ENCODE data around the gene RNF112.
"Not testable (repeated sequence)": the region's sequence is repeated elsewhere in the genome, so short reads cannot be mapped to it uniquely, and the experiment has no call there.

RNF112 gene

DNA sequence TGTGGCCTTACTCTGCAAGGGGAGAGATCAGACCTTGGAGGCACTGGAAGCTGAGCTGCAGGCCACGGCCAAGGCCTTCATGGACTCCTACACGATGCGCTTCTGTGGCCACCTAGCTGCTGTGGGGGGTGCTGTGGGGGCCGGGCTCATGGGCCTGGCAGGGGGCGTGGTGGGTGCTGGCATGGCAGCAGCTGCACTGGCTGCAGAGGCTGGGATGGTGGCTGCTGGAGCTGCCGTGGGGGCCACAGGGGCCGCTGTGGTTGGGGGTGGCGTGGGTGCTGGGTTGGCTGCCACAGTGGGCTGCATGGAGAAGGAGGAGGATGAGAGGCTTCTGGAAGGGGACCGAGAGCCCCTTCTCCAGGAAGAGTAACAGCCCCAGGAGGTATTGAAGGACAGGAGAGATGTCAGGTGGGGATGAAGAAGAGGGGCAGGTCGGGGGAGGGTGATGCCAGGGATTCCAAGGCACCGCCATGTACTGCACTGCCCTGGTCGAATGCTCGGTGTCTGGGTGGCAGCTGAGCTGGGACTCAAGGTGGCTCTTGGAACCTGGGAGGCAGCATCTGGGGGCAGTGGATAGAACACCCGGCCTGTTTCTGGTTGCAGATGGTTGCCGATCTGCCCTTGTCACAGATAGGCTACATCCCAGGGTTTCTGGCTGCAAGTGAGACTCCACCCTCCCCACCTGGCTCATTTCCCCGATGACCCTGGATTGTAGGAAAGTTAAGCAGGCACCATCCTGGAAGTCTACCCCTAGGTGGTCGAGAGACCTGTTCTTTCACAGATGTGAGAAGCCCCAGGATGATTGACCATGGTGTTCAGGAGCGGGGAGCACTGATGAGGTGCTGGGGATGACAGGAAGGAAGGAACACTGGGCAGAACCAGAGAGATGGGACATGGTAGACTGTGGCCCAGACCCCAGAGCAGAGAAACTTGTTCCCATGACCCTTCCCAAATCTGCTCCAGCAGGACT, 5.1 kb downstream of the RNF112 start:
- DNase-seq, result no peak

DNA sequence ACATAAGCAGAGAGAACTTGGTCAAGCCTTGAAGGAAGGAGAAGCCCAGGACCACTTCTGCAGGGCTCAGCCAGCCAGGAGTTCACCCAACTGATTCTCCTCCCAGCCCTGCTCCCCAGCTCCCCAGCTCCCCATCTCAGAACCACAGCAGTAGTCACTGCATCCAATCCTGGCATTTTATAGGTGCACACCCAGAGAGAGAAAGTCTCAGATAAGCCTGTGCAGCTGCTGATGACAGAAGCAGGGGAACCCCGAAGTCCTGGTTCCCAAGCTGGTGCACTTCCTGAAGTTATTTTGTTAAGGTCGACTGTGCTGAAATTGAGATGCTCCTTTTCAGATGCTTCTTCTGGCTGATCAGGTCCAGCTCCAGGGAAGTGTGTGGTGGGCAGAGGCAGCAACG, 6.6 kb downstream of the RNF112 start:
- DNase-seq, result no peak

DNA sequence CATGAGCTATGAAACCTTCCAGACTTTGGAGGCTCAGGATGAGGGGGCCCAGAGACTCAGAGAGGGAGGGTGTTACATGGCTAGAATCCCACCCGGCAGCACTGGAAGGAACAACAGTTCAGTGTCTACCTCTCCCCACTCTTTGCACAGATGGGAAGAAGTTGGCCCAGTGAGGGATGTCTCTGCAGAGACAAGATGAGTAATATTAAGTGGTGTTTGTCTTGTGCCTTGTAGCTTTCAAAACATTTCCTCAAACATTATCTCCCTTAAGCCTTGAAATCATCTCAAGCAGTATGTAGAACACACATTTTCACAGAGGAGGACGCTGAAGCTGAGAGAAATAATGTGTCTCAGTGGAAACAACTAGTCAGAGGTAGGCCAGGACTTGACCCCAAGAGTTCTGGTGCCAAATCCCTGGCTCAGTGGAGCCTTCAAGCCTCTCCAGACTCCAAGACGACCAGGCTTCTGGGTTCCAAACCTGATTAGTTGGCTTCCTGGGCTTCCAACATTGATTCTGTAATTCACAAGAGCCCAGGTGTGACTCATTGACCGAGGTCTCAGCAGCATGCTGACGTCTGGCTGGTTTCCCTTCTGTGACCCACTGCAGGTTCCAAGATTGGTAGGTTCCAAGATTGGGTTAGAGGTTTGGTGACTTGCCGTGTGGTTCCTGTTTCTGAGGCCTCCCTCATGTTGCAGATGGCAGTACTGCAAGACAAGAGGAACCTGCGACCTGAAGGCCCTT, 7.4 kb downstream of the RNF112 start:
- DNase-seq, result peak; percentile 6

DNA sequence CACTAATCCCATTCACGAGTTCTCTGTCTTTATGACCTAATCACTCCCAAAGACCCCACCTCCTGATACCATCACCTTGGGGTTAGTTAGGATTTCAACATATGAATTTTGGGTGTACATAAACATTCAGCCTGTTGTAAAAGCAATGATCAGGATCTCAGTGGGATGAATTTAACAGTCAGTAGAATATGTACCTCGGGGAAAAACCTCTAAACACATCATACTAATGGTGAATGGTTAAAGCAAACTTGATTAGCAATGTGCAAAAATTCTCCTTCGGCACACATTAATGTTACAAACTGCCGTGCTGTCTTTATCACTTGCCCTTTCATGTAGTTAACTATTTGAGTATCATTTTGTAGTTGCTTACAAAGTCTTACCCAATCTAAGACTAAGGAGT, 10.2 kb downstream of the RNF112 start:
- no peak for DNase-seq

DNA sequence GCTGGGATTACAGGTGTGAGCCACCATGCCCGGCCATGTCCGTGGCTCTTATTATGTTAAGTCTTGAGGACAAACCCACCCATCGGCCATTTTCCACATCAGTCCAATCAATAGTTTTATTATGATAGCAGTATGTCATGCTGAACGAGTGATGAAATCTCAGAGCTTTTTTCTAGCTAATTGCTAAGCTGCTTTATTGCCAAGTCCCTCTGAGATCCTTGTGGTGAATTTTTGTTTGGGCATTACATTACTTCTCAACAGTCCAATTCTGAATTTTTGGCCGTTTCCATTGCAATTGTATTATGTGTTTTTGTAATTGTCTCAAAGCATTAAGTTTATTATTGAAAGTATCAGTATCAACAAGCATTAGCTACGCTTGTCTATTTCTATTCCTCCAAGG, 10.9 kb downstream of the RNF112 start:
- no peak for DNase-seq

DNA sequence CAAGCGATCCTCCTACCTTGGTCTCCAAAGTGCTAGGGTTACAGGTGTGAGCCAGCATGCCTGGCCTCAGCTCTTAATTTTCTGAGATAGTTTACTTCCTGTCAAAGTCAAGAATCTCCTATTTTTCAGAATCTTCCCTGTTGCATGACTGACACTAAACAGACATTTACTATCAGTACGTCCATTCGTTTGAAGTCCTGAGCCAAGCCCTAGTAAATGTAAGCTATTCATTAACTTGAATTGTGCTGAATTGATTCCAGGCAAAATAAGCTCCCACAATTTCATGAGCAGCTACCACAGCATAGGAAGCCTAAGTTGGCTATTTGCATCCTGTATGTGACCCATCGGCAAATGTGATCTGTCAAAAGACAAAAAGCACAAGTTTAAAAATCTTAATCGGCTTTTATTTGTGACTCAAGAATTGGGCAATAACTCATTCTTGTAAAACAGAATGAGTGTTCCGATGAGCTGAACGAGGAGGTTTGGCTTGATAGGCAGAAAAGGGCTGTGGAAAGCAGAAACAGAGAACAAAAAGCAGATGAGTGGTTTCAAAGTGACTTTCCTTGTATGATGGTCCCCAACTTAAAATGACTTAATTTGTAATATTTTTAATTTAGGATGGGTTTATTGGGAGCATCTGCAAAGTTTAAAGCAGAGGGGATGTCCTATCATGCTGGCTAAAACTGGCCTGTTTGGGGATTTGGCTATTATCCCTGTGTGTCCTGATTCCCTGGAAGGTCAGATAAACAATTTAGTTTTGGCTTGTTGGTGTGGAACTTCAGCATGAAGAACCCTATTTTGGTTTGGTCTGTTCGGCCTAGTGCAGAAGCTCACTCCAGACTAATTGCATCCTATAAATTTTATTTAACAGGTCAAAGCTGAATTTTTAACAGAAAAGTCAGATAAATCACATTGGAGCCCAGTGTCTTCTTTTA, 14.2 kb downstream of the RNF112 start:
- DNase-seq, result no peak

DNA sequence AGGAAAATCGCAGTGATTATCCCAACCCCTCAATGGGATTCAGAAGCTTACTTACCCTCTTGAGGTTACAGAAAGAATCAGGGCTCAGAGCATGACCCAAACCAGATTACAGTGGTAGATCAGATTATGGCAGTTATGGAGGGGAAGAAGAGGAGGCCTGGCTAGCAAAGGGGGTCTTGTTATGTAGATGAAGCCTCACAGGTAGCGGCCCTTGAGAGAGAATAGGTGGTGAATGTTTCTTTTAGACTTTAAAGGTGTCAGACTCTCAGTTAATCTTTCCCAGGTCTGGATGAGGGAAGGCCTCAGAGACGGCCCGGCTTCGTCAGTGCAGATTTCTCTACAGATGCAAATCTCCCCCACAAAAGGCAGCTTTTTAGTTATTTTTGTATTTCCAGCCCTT, 15.6 kb downstream of the RNF112 start:
- no peak for DNase-seq

DNA sequence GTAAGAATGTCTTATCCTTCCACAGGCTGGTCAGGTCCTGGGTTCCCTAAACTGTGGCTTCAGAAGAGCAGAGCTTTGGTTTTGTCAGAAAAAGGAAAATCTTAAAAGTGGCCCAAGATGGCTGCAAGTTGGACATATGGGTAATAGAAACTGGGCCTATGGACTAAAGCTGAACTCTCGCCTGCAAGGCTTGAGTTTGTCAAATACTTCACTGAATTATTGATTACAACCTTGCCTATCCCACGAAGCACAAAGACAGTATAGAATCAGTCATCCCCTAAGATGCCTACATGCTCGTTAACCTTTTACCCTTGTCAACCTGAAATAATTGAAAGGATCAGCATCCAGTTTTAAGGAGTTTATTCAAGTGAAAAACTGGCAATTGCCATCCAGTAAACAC, 20.7 kb downstream of the RNF112 start:
- no peak for DNase-seq

DNA sequence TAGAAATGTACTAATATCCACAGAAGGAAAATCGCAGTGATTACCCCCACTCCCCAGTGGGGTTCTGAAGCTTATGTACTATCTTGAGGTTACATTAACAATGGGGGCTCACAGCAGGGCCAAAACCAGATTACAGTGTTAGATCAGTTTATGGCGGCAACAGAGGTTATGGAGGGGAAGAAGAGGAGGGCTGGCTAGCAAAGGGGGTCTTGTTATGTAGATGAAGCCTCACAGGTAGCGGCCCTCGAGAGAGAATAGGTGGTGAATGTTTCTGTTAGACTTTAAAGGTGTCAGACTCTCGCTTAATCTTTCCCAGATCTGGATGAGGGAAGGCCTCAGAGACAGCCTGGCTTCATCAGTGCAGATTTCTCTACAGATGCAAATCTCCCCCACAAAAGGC, 22.2 kb downstream of the RNF112 start:
- DNase-seq, result no peak

DNA sequence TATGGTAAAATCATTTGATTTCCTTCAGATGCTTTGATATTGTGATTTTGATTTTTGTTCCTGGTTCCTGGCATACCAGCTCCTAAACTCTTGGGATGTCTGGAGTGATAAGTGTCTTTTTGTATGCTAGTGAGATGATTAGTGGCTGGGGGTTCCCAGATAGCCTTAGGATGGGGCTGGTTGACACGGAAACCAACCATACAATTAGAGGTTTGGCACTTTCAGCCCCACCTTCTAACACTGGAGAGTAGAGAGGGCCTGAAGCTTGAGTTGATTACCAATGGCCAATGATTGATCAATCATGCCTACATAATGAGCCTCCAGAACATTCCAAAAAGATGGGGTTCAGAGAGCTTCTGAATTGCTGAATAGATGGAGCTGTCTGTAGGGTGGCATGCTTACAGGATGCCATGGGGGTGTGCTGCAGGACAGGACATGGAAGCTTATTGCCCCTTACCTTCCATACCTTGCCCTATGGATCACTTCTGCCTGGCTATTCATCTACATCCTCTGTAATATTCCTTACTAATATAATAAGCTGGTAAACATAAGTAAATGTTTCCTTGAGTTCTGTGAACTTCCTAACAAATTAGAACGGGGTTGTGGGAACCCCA, 22.8 kb downstream of the RNF112 start:
- no peak for DNase-seq

DNA sequence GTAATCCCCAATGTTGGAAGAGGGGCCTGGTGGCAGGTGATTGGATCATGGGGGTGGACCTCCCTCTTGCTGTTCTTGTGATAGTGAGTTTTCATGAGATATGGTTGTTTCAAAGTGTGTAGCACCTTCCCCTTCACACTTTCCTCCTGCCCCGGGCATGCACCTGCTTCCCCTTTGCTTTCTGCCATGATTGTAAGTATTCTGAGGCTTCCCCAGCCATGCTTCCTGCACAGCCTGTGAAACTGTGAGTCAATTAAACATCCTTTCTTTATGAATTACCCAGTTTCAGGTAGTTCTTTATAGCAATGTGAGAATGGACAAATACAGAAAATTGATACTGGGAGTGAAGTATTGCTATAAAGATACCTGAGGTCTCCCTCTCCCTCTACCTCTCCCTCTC, 29.4 kb downstream of the RNF112 start:
- DNase-seq, result no peak

DNA sequence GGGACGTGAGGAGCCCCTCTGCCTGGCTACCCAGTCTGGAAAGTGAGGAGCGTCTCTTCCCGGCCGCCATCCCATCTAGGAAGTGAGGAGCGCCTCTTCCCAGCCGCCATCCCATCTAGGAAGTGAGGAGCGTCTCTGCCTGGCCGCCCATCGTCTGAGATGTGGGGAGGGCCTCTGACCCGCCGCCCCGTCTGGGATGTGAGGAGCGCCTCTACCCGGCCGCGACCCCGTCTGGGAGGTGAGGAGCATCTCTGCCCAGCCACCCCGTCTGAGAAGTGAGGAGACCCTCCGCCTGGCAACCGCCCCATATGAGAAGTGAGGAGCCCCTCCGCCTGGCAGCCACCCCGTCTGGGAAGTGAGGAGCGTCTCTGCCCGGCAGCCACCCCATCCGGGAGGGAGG, 30.3 kb downstream of the RNF112 start:
- DNase-seq, result not testable (repeated sequence)

DNA sequence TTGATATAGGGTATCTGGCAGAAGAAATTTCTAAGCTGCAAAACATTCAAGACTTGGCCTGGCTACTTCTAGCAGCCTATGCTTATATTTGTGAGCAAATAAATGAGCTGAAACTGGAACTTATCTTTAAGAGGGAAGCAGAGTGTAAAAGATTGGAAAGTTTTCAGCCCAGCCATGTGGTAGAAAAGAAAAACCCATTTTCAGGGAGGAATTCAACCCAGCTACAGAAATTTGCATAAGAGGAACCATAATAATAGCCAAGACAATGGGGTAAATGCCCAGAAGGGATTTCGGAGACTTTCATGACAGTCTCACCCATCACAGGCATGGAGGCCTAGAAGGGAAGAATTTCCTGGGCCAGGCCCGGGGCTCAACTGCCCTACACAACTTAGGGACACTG, 31.7 kb downstream of the RNF112 start:
- DNase-seq, result no peak

DNA sequence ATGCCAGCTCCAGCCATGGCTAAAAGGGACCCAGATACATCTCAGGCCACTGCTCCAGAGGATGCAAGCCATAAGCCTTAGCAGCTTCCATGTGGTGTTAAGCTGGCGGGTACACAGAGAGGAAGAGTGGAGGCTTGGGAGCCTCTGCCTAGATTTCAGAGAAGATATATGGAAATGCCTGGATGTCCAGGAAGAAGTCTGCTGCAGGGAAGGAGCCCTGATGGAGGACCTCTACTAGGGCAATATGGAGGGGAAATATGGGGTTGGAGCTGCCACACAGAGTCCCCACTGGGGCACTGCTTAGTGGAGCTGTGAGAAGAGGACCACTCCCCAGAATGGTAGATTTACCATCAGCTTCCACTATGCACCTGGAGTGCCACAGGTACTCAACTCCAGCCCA, 32.1 kb downstream of the RNF112 start:
- no peak for DNase-seq

DNA sequence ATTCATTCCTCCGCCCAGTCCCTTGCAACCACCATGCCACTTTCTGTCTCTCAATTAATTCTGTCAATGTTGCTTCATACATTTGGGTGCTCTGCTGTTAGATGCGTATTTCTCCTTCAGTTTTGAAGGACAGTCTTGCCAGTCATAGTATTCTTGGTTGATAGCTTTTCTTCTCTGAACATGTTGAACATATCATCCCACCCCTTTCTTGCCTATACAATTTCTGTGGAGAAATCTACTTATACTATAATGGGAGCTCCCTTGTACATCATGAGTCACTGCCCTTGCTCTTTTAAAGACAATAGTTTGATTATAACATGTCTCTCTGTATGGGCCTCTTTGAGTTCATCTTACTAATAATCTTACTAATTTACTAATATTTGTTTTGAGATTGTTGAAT, 34.1 kb downstream of the RNF112 start:
- DNase-seq, result no peak

DNA sequence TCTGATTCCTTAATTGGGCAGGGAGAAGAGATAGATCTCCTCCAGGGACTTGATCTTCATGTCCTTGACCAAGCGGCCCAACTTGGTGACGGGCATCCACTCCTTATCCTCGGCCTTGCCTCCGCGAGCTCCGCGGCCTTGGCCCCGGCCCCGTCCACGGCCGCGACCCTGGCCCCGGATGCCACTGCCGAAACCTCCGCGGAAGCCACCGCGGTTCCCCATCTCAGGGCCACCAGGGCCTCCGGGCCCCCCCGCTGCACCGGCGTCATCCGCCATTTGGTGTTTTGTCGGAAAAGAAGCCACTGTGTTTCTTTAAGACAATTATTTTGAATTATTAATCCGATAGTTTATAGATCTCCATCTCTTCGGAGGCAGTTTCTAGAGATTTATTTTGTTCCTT, 35.5 kb downstream of the RNF112 start:
- not testable (repeated sequence) for DNase-seq

DNA sequence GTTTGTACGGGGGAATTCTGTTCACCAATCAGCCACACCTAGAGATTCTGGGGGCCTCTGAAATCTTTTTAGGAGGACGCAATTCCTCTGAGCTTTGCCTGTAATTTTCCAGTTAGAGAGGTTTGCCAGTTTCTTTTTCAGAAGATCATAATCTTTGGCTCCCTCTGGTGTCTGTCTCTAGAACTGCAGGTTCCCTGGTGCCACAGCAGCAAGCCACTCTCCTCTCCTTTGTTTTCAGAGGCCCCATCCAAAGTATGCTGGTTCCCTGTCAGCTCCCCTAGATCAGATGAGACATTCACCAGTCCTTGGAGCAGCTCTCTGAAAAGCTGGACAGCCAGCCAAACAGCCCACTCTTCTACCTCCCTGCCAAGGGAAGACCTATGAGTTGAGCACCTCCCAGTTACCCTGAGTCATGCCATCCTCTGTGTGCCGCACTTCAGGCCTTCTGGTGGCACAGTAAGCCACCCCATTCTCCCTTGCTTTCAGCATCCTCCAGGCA, 36.1 kb downstream of the RNF112 start:
- DNase-seq, result peak; percentile 45

DNA sequence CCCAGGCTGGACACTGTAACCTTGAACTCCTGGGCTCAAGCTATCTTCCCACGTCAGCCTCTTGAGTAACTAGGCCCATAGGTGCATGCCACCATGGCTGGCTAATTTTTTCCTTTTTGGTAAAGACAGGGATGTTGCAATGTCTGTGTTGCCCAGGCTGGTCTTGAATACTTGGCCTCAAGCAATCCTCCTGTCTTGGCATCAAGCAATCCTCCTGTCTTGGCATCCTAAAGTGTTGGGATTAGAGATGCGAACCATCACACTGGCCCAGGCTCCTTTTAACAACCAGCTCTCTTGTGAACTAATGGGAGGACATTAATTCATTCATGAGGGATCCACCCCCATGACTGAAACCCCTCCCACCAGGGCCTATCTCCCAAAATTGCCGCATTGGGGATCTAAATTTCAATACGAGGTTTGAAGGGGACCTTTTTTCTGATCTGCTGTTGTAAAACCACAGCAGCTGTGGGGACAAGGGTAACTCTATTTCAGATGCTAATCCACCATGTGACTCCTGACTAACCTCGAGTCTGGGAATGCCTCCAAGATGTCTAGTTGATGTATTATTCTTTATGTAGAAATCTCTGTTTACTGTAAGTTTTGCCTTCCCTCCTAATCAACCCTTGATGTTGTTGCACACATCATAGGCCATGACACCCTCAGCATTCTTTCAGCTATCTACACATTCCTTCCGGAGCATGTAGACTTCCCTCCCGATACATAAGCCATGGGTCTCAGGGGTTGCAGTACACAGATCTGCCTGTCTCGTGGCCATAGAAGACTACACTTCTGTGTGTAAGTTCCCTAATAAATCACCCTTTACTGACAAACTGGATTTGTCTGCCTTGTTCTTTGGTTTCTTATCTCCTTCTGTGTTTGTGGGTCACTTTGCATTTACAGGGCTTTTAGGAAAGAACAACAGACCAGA, 37.6 kb downstream of the RNF112 start:
- no peak for DNase-seq

DNA sequence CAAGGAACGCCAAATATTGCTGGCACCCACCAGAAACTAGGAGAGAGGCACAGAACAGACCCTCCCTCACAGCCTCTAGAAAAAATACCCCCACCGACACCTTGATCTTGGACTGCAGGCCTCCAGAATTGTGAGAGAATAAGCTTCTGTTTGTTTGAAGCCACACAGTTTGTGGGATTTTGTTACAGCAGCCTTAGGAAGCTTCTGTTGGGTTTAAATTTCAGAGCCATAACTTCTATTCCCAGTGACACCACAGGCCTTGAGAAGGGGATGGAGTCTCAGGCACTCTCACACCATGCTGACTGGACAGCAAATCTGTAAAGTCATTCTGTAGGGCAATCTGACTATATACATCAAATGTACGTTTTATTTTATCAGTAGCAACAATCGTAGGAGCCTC, 38.6 kb downstream of the RNF112 start:
- no peak for DNase-seq

DNA sequence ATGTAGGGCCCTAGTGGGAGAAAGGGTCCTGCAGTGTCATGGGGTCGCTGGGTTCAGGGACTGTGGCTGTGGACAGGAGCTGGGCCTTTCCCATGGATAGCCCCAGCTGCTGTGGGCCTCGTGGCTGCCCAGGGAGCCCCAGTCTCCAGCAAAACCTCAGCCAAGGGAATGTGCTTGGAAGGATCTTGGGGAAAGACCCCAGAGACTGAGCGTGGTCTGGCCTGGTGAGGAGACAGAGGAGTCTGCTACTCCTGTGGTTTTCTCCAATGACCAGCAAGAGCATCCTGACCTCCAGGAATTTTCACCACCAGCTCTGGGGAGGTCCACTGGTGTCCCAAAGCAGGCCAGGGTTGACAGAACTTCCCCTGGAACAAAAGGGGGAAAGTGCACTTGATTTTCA, 42.3 kb downstream of the RNF112 start:
- DNase-seq, result no peak

DNA sequence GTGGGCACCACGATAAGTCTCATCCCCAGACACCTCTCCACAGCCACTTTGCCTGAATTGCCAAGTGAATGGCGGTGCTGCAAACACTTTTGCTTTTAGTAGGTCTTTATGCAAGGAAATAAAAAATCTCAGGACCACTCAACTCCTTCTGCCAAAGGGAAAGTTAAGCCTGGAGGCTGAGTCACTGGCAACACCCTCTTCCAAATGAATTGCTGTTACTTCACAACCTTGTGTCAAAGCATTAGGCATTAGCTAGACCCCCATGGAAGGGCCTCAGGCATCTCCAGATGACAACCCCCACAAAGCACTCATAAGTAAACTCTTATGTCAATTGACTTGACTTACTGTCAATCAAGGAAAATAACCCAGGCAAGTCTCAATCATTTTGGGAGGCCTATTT, 43.0 kb downstream of the RNF112 start:
- no peak for DNase-seq

Data from stimulated activated CD4-positive, alpha-beta T cell treated with anti-CD3 and anti-CD28 coated beads, Interleukin-4, amount 100 ng/mL, for 1 hour (primary cell).